HFF-Myc (cell line): Measurements from ENCODE around the gene TRAPPC2L.
"Not testable (repeated sequence)": the region's sequence is repeated elsewhere in the genome, so short reads cannot be mapped to it uniquely, and the experiment has no call there.

Source experiments
- DNase-seq: peaks from one replicate; pipeline ENCODE4 v3.0.0-alpha.2; 2011; ENCODE audit warnings: low read depth; ENCODE audit errors: extremely low read depth
- H3K4me3 ChIP-seq: replicated peaks from 2 replicates; pipeline ENCODE4 v1.5.1; 2011; ENCODE audit warnings: low read depth, mild to moderate bottlenecking, control low read depth, low read length
- TF ChIP-seq, protein P1 (sequence below): IDR thresholded peaks from 2 replicates; pipeline ENCODE4 v1.5.1; 2012; ENCODE audit warnings: mild to moderate bottlenecking, low read depth, low read length, control low read depth; ENCODE audit errors: missing control alignments

The TRAPPC2L gene

DNA sequence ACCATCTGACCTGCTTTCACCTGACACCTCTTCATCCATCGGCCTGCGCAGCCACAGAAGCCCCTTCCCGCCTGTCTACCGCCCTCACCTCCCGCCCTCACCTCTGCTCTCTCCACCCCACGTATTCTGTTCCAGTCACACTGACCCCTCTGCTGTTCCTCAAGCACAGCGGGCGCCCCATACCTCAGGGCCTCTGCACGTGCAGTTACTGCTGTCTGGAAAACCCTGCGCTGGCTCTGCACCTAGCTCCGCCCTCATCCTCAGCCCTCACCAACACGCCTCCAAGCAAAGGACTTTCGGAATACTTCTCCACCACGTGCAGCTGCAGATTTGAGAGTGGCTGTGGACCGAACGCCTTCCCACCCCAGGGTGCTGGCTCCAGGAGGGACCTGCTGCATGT lies 34.2 kb downstream of the TRAPPC2L start:
- TF ChIP-seq, protein P1, sequence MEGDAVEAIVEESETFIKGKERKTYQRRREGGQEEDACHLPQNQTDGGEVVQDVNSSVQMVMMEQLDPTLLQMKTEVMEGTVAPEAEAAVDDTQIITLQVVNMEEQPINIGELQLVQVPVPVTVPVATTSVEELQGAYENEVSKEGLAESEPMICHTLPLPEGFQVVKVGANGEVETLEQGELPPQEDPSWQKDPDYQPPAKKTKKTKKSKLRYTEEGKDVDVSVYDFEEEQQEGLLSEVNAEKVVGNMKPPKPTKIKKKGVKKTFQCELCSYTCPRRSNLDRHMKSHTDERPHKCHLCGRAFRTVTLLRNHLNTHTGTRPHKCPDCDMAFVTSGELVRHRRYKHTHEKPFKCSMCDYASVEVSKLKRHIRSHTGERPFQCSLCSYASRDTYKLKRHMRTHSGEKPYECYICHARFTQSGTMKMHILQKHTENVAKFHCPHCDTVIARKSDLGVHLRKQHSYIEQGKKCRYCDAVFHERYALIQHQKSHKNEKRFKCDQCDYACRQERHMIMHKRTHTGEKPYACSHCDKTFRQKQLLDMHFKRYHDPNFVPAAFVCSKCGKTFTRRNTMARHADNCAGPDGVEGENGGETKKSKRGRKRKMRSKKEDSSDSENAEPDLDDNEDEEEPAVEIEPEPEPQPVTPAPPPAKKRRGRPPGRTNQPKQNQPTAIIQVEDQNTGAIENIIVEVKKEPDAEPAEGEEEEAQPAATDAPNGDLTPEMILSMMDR = no peak
- no peak for DNase-seq
- no peak overlapping the region for H3K4me3 ChIP-seq

DNA sequence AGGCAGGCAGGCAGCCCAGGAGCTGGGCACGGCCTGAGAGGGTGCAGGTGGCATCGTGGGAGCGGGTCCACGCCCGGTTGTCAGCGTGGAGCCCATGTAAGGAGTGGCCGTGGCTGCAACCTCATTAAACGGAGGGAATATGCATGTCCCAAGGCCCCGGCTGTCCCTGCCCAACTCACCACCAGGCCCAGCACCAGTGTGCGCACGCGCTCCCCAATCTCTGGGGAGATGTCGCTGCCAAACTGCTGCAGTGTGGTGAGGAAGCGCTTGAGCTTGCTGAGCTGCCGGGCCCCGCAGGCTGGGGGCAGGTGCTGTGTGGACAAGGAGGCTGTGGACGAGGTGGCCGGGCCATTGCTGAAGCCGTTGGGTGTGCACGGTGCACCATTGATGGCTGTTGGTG lies 35.1 kb downstream of the TRAPPC2L start:
- DNase-seq = no peak
- TF ChIP-seq, protein P1 = no peak
- no peak overlapping the region for H3K4me3 ChIP-seq

DNA sequence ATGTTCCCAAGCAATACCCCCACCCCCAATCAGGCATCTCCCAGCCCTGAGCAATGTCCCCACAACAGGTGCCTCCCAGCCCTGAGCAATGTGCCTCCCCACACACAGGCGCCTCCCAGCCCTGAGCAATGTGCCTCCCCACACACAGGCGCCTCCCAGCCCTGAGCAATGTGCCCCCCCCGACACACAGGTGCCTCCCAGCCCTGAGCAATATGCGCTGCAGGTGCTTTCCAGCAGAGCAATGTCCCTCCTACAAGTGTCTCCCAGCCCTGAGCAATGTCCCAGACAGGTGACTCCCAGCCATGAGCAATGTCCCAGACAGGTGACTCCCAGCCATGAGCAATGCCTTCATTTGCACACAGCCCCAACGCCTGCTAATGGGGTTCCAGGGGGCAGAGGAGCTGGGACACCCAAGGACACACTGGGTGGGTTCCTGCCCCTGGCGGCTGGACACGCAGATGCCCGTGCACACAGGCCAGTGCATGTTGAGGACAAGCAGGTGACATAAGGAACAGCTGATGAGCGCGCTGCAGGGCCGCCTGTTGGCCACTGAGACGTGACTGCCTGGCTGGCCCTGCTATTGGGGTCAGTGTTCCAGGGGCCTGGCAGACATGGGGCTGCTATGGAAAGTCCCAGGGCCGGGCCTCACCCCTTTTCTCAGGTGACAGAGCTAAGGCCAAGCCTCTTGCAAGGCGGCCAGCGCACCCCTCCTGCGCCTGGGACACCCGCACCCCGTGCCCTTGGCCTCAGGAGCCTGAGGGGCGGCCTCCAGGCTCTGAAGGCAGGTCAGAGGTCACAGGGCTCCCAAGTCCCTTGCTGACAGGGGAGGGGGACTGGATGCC lies 36.4 kb downstream of the TRAPPC2L start:
- TF ChIP-seq, protein P1 = no peak
- H3K4me3 ChIP-seq = no peak overlapping the region
- DNase-seq = no peak

DNA sequence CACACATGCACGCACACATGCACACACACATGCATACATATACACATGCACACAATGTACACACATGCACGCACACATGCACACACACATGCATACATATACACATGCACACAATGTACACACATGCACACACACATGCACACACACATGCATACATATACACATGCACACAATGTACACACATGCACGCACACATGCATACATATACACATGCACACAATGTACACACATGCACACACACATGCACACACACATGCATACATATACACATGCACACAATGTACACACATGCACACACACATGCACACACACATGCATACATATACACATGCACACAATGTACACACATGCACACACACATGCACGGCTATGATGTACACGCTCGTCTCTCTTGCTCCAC lies 37.3 kb downstream of the TRAPPC2L start:
- not testable (repeated sequence) for DNase-seq

DNA sequence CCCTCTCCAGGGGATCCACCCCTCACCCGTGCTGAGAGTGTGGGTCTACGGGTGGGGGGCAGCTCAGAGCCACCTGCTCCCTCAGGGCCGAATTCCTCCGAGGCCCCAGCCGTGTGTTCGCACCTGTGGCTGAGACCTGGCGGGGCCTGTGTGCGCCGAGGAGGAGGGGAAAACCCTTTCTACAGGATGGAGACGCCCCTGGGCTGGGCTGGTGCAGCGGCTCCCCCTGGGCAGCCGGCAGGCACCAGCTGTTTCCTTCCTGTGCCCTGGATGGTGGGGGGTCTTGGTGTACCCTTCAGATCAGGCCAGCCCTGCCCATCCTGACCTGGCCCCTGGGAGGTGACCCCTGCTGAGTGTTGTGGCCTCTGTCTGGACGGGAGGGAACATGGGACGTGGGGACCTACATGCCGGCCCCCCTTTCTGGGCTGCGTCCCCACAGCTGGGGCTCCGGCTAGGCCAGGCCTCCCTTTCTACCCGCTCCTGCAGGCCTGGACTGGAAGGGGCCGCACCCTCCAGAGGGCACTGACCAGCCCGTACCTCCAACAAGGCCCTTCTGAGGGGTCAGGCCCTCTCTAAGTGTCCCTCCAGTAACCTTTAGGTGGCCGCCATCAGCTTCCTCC lies 37.9 kb downstream of the TRAPPC2L start:
- TF ChIP-seq, protein P1 = no peak
- H3K4me3 ChIP-seq = no peak overlapping the region
- no peak for DNase-seq

More for the DNA sequence above, 37.3 kb downstream of the TRAPPC2L start:
- H3K4me3 ChIP-seq = not testable (repeated sequence)

DNA sequence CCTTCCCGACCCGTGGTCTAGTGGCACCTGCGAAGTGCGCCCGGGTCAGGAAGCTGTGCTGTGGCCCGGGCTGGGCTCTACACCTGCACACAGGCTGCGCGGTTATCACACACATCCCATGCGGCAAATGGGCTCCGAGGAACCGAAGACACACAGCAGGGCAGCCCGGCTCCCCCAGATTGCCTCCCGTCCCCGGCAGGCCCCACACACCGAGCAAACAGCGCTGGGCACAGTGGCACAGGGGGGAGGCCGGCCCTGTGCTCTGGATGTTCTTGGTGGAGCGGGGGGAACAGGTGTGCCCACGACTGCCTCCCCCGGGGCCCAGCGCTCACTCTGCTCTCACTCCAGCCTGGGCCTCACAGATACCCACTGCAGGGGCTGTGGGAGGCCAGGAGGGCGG lies 38.4 kb downstream of the TRAPPC2L start:
- TF ChIP-seq, protein P1 = no peak
- DNase-seq = no peak
- H3K4me3 ChIP-seq = no peak overlapping the region

DNA sequence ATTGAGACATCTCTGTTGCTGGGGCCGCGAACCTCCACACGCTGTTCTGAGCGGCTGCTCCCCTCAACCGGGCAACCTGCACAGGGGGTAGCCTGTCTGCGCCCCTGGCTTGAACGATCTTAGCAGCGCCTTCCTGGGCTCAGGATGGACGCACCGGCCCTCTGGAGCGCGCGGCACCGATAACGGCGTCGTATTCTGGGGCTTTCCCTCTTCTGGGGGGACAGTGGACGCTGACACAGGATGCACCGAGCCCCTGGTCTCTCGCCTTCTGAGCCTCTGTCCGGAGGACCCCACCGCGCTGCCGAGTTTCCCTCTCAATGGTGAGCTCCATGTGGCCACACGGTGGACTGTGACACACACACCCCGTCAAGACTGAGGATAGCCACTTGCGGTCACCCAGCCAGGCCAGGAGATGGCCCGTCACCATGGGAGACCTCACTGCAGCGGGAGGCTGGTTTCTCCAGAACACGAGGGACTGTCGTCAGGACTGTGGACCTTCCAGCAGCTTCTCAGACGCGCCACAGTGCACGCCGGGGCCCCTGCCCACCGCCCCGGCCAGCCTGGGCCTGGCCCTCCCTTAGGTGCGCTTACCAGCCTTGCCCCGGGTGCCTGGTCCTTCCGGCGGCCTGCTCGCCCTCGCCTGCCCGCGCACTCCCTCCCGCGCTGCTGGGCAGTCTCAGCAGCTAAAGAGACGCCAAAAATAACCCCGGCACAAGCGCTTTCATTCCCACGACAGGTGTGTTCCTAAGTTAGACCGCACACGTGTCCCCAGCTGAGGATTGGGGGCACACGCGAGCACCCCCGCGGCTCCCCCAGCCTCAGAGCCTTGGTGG lies 39.5 kb downstream of the TRAPPC2L start:
- no peak overlapping the region for H3K4me3 ChIP-seq
- no peak for DNase-seq
- TF ChIP-seq, protein P1 = no peak
